GM19351 (cell line): ENCODE results near the gene SLC4A3.

Source experiments
- ATAC-seq: cut with Tn5 transposase; IDR thresholded peaks from one replicate; pipeline ENCODE4 v1.9.1; 2021; ENCODE audit warnings: mild to moderate bottlenecking, moderate library complexity; ENCODE audit not compliant: unreplicated experiment

The SLC4A3 gene

GRCh38 chr2:219627103-219628100 lies at the start of gene SLC4A3:
SLC4A3 (plus strand) TSS chr2:219627630; CDS start chr2:219627993, 363 bp downstream.
- ATAC-seq = no peak

- ATAC-seq = no peak
Observed at GRCh38 chr2:219578811-219579613, 48.4 kb upstream of the SLC4A3 start.

GRCh38 chr2:219581346-219581745 lies 46.1 kb upstream of the SLC4A3 start:
- ATAC-seq = no peak

GRCh38 chr2:219591091-219591490 lies 36.3 kb upstream of the SLC4A3 start:
- no peak for ATAC-seq

GRCh38 chr2:219592736-219593135 lies 34.7 kb upstream of the SLC4A3 start:
- no peak for ATAC-seq

GRCh38 chr2:219593154-219593553 lies 34.3 kb upstream of the SLC4A3 start:
- no peak for ATAC-seq

GRCh38 chr2:219595256-219595655 lies 32.2 kb upstream of the SLC4A3 start:
- no peak for ATAC-seq

GRCh38 chr2:219596954-219597551 lies 30.4 kb upstream of the SLC4A3 start:
- peak; percentile 2 for ATAC-seq

GRCh38 chr2:219597552-219598307 lies 29.7 kb upstream of the SLC4A3 start, which contains the start of gene STK11IP:
STK11IP (plus strand) TSS chr2:219597857; CDS start chr2:219598120, 263 bp downstream.
- ATAC-seq = peak; percentile 88

- no peak for ATAC-seq
Observed at GRCh38 chr2:219598308-219599078, 28.9 kb upstream of the SLC4A3 start.

- ATAC-seq = no peak
Observed at GRCh38 chr2:219603771-219604170, 23.7 kb upstream of the SLC4A3 start.

GRCh38 chr2:219605607-219605954 lies 21.8 kb upstream of the SLC4A3 start:
- ATAC-seq = no peak

- ATAC-seq = no peak
Observed at GRCh38 chr2:219607931-219608330, 19.5 kb upstream of the SLC4A3 start.

- no peak for ATAC-seq
Observed at GRCh38 chr2:219608399-219608964, 18.9 kb upstream of the SLC4A3 start.

GRCh38 chr2:219609149-219609750 lies 18.2 kb upstream of the SLC4A3 start:
- no peak for ATAC-seq

- ATAC-seq = no peak
Observed at GRCh38 chr2:219611306-219611705, 16.1 kb upstream of the SLC4A3 start.

GRCh38 chr2:219611866-219612576 lies 15.4 kb upstream of the SLC4A3 start:
- ATAC-seq = no peak

- peak; percentile 73 for ATAC-seq
Observed at GRCh38 chr2:219612577-219613286, 14.7 kb upstream of the SLC4A3 start.
